Gastroesophageal sphincter (tissue), 3 donors: ENCODE measurements around the gene ACAT1.

Experiments used
- POLR2A ChIP-seq, 2 donors: fragments of 450-650 bp; IDR thresholded peaks; one replicate each; pipeline ENCODE4 v1.6.1; 2017; ENCODE audit warnings: antibody characterized with exemption in 2 of 2, mild to moderate bottlenecking in 2 of 2, moderate library complexity in 1 of 2
- POLR2AphosphoS5 ChIP-seq: sonication (generic); formaldehyde crosslinking; IDR thresholded peaks from one replicate; pipeline ENCODE4 v1.6.1; 2017; ENCODE audit warnings: antibody characterized with exemption
- TF ChIP-seq, protein P1 (sequence below), 4 experiments: fragments of 200-600 bp in 2 of 4; fragments of 450-650 bp in 2 of 4; sonication (generic) in 1 of 4; IDR thresholded peaks; one replicate each; pipeline ENCODE4 v1.5.1; 2017 to 2019; ENCODE audit warnings: antibody characterized with exemption in 4 of 4, mild to moderate bottlenecking in 2 of 4, moderate library complexity in 2 of 4

DNA sequence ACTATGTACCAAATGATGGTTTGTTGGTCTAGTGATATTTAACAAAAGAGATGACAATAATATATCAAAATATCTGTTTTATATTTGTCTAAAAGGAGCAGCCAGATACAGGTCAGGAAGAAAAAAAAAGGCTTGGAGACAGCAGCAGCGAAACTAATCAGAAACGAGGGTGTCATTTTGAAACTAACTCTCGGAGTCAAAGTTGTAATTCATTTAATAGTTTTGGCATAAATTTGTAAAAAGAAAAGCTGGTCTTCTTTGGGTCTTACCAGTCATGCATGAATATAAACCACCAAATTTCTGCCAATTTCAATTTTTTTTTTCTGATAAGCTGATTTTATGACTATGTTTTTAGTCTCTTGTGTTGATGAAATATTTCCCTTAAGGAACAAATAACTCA, 75.5 kb downstream of the ACAT1 start:
- TF ChIP-seq POLR2A (IDR thresholded peaks at IDR 0.05), result no peak
- TF ChIP-seq, protein P1, sequence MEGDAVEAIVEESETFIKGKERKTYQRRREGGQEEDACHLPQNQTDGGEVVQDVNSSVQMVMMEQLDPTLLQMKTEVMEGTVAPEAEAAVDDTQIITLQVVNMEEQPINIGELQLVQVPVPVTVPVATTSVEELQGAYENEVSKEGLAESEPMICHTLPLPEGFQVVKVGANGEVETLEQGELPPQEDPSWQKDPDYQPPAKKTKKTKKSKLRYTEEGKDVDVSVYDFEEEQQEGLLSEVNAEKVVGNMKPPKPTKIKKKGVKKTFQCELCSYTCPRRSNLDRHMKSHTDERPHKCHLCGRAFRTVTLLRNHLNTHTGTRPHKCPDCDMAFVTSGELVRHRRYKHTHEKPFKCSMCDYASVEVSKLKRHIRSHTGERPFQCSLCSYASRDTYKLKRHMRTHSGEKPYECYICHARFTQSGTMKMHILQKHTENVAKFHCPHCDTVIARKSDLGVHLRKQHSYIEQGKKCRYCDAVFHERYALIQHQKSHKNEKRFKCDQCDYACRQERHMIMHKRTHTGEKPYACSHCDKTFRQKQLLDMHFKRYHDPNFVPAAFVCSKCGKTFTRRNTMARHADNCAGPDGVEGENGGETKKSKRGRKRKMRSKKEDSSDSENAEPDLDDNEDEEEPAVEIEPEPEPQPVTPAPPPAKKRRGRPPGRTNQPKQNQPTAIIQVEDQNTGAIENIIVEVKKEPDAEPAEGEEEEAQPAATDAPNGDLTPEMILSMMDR (IDR thresholded peaks at IDR 0.05), result no peak
- no peak for TF ChIP-seq POLR2AphosphoS5
